ENCODE measurements around the gene COL3A1. TPM values are rescaled to one million over a fixed set of nuclear protein-coding genes. Genes with fewer than 3 reads are reported as not detected.

The COL3A1 gene
- total and polyA plus RNA-seq, 10 donors: 24.9 to 397 (median 153) TPM

DNA sequence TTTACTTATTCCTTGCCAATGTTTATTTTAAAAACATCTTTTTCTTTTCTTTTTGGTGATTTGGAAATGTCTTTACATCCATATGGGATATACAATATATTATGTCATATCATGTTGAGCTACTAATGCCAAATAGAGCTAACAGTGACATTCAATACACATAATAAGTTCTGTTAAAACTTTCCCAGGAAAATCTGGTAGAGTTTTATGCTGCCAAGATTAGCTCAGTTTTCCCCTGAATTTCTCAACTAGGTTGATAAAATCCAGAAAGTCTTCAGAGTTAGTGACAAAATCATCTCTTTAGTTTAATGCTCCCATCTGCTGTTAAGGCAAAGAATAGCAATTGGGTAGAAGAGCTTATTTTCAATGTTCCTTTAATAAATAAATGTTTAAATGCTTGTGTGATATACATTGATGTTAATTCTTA is 9.9 kb downstream of the COL3A1 start:
- Histone ChIP-seq H3K4me3 (no peak overlapping the region), H3K9me3 (no peaks in the 10 kb centered on the region), H3K4me1 (no peaks in the 10 kb centered on the region), H3K27me3 (replicated peaks in 1 of 7) (no peaks in the 10 kb centered on the region), H3K27ac (peak overlapping the region in 4 of 8 donors; percentile 3 to 66 (median 14)), H3K36me3 (no peaks in the 10 kb centered on the region)
- TF ChIP-seq POLR2A (IDR thresholded peaks at IDR 0.05) (no peak), POLR2AphosphoS5 (IDR thresholded peaks at IDR 0.05) (no peak)
- TF ChIP-seq, protein P1, sequence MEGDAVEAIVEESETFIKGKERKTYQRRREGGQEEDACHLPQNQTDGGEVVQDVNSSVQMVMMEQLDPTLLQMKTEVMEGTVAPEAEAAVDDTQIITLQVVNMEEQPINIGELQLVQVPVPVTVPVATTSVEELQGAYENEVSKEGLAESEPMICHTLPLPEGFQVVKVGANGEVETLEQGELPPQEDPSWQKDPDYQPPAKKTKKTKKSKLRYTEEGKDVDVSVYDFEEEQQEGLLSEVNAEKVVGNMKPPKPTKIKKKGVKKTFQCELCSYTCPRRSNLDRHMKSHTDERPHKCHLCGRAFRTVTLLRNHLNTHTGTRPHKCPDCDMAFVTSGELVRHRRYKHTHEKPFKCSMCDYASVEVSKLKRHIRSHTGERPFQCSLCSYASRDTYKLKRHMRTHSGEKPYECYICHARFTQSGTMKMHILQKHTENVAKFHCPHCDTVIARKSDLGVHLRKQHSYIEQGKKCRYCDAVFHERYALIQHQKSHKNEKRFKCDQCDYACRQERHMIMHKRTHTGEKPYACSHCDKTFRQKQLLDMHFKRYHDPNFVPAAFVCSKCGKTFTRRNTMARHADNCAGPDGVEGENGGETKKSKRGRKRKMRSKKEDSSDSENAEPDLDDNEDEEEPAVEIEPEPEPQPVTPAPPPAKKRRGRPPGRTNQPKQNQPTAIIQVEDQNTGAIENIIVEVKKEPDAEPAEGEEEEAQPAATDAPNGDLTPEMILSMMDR (IDR thresholded peaks at IDR 0.05 in 8 of 11, conservative IDR thresholded peaks at IDR 0.05 in 3 of 11): no peak
- no peak for DNase-seq
- intact Hi-C loops (cut with DNase I; ENCODE audit: low total_unique reads): no loop called here

DNA sequence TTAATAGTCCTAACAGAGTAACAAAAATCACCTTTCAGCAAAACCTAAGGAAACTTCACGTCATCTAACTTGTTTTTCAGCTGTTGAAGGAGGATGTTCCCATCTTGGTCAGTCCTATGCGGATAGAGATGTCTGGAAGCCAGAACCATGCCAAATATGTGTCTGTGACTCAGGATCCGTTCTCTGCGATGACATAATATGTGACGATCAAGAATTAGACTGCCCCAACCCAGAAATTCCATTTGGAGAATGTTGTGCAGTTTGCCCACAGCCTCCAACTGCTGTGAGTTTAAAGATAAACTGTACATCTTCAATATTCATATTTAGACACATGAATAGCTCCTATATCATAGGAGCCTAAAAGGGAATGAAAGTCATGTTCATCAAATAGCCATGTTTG is 10.5 kb downstream of the COL3A1 start:
- Histone ChIP-seq H3K36me3 (no peaks in the 10 kb centered on the region), H3K4me3 (no peak overlapping the region), H3K9me3 (no peaks in the 10 kb centered on the region), H3K27ac (peak overlapping the region in 3 of 8 donors; percentile 3 to 66 (median 20)), H3K4me1 (no peaks in the 10 kb centered on the region), H3K27me3 (replicated peaks in 1 of 7) (no peaks in the 10 kb centered on the region)
- intact Hi-C loops (cut with DNase I; ENCODE audit: low total_unique reads): no loop called here
- no peak for DNase-seq
- TF ChIP-seq, protein P1 (IDR thresholded peaks at IDR 0.05 in 8 of 11, conservative IDR thresholded peaks at IDR 0.05 in 3 of 11): no peak
- TF ChIP-seq POLR2A (IDR thresholded peaks at IDR 0.05) (no peak), POLR2AphosphoS5 (IDR thresholded peaks at IDR 0.05) (no peak)
- WGBS, 5 donors: 69 to 81% (median 78%) methylated on average over 5 of the region's 5 CpGs

DNA sequence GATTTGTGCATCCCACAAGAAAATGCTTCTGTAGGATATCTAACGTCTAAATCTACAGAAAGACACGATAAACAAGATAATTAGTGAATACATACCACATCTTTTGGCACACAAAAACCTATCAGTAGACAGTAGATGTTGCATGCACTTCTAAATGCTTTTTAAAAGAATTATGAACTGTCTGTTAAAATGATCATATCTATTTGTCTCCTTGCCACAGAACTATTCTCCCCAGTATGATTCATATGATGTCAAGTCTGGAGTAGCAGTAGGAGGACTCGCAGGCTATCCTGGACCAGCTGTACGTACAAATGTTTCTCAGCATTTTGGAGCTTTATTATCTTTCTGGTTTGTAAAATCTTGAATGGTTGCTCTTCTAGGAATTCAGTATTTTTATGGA is 12.7 kb downstream of the COL3A1 start:
- TF ChIP-seq, protein P1 (IDR thresholded peaks at IDR 0.05 in 8 of 11, conservative IDR thresholded peaks at IDR 0.05 in 3 of 11): no peak
- TF ChIP-seq POLR2A (IDR thresholded peaks at IDR 0.05): no peak
- TF ChIP-seq POLR2AphosphoS5 (IDR thresholded peaks at IDR 0.05): no peak
- H3K9me3 ChIP-seq: no peaks in the 10 kb centered on the region
- intact Hi-C loops (cut with DNase I; ENCODE audit: low total_unique reads): no loop called here
- no peaks in the 10 kb centered on the region for H3K4me1 ChIP-seq
- H3K4me3 ChIP-seq: no peak overlapping the region
- no peaks in the 10 kb centered on the region for H3K27me3 ChIP-seq (replicated peaks in 1 of 7)
- peaks cover 0 to 4% (median 0%) of the 10 kb centered on the region in 6 donors for H3K36me3 ChIP-seq
- H3K27ac ChIP-seq: no peak overlapping the region
- DNase-seq: no peak
- 60 to 76% (median 71%) methylated on average over 4 of the region's 4 CpGs for WGBS, 5 donors

DNA sequence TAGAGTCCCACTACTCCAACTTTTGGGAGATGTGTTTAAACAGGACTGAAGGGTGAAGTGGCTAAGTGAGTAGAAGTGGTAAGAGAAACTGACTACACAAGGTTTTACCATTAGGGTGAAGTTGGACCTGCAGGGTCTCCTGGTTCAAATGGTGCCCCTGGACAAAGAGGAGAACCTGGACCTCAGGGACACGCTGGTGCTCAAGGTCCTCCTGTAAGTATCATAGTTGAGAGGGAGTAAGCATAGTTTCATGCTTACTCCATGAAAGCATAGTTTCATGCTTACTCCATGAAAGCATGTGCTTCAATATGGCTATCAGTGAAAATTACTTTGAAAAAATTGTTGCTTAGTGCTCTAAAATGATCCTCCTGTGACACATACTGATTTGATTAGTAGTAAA is 19.1 kb downstream of the COL3A1 start:
- intact Hi-C loops (cut with DNase I; ENCODE audit: low total_unique reads): no loop called here
- Histone ChIP-seq H3K4me1 (no peaks in the 10 kb centered on the region), H3K9me3 (no peaks in the 10 kb centered on the region), H3K4me3 (no peak overlapping the region), H3K36me3 (peaks cover 0 to 31% (median 0%) of the 10 kb centered on the region in 6 donors), H3K27ac (no peak overlapping the region), H3K27me3 (replicated peaks in 1 of 7) (no peaks in the 10 kb centered on the region)
- no peak for TF ChIP-seq POLR2AphosphoS5 (IDR thresholded peaks at IDR 0.05)
- TF ChIP-seq, protein P1 (IDR thresholded peaks at IDR 0.05 in 8 of 11, conservative IDR thresholded peaks at IDR 0.05 in 3 of 11): no peak
- DNase-seq: no peak
- 68 to 93% (median 75%) methylated on average over 1 of the region's 1 CpG for WGBS, 5 donors
